Measurements from ENCODE around the gene ELK4.

The ELK4 gene

GRCh38 chr1:205630241-205630640, 1.6 kb downstream of the ELK4 start:
- no peak for FAIRE-seq
- TF ChIP-seq POLR2A (IDR thresholded peaks at IDR 0.05; ENCODE audit: low read depth, low read length) = no peak
- no peak for DNase-seq (ENCODE audit: insufficient read length, low spot score)

- no peak for TF ChIP-seq POLR2A (IDR thresholded peaks at IDR 0.05; ENCODE audit: low read depth, low read length)
- DNase-seq (ENCODE audit: insufficient read length, low spot score) (no peak), FAIRE-seq (no peak)
Measured at GRCh38 chr1:205629751-205630150, 2.1 kb downstream of the ELK4 start.

GRCh38 chr1:205627956-205628355, 3.9 kb downstream of the ELK4 start:
- no peak for DNase-seq (ENCODE audit: insufficient read length, low spot score)
- no peak for FAIRE-seq
- TF ChIP-seq POLR2A (IDR thresholded peaks at IDR 0.05; ENCODE audit: low read depth, low read length) = no peak

- no peak for TF ChIP-seq POLR2A (IDR thresholded peaks at IDR 0.05; ENCODE audit: low read depth, low read length)
- DNase-seq (ENCODE audit: insufficient read length, low spot score) (no peak), FAIRE-seq (no peak)
Measured at GRCh38 chr1:205626216-205626615, 5.6 kb downstream of the ELK4 start.

GRCh38 chr1:205623646-205624045, 8.2 kb downstream of the ELK4 start:
- FAIRE-seq (no peak), DNase-seq (ENCODE audit: insufficient read length, low spot score) (no peak)
- TF ChIP-seq POLR2A (IDR thresholded peaks at IDR 0.05; ENCODE audit: low read depth, low read length) = no peak

GRCh38 chr1:205620269-205620668, 11.5 kb downstream of the ELK4 start:
- no peak for TF ChIP-seq POLR2A (IDR thresholded peaks at IDR 0.05; ENCODE audit: low read depth, low read length)
- no peak for FAIRE-seq
- DNase-seq (ENCODE audit: insufficient read length, low spot score) = no peak

- FAIRE-seq (no peak), DNase-seq (ENCODE audit: insufficient read length, low spot score) (no peak)
- TF ChIP-seq POLR2A (IDR thresholded peaks at IDR 0.05; ENCODE audit: low read depth, low read length) = no peak
Measured at GRCh38 chr1:205619376-205619775, 12.4 kb downstream of the ELK4 start.

GRCh38 chr1:205616563-205617293, 15.1 kb downstream of the ELK4 start:
- no peak for FAIRE-seq
- TF ChIP-seq POLR2A (IDR thresholded peaks at IDR 0.05; ENCODE audit: low read depth, low read length) = no peak
- DNase-seq (ENCODE audit: insufficient read length, low spot score) = no peak

GRCh38 chr1:205615789-205616188, 16.0 kb downstream of the ELK4 start:
- DNase-seq (ENCODE audit: insufficient read length, low spot score) (no peak), FAIRE-seq (no peak)
- TF ChIP-seq POLR2A (IDR thresholded peaks at IDR 0.05; ENCODE audit: low read depth, low read length) = no peak

GRCh38 chr1:205613854-205614412, 17.9 kb downstream of the ELK4 start:
- FAIRE-seq = no peak
- TF ChIP-seq POLR2A (IDR thresholded peaks at IDR 0.05; ENCODE audit: low read depth, low read length) = no peak
- DNase-seq (ENCODE audit: insufficient read length, low spot score) = no peak

GRCh38 chr1:205612556-205612955, 19.3 kb downstream of the ELK4 start:
- FAIRE-seq (no peak), DNase-seq (ENCODE audit: insufficient read length, low spot score) (no peak)
- no peak for TF ChIP-seq POLR2A (IDR thresholded peaks at IDR 0.05; ENCODE audit: low read depth, low read length)

GRCh38 chr1:205612104-205612503, 19.7 kb downstream of the ELK4 start:
- DNase-seq (ENCODE audit: insufficient read length, low spot score) = no peak
- FAIRE-seq = no peak
- TF ChIP-seq POLR2A (IDR thresholded peaks at IDR 0.05; ENCODE audit: low read depth, low read length) = no peak

- TF ChIP-seq POLR2A (IDR thresholded peaks at IDR 0.05; ENCODE audit: low read depth, low read length) = no peak
- FAIRE-seq (peak; percentile 62), DNase-seq (ENCODE audit: insufficient read length, low spot score) (no peak)
Measured at GRCh38 chr1:205610901-205611466, 20.8 kb downstream of the ELK4 start.

- FAIRE-seq (peak; percentile 81), DNase-seq (ENCODE audit: insufficient read length, low spot score) (no peak)
- no peak for TF ChIP-seq POLR2A (IDR thresholded peaks at IDR 0.05; ENCODE audit: low read depth, low read length)
Measured at GRCh38 chr1:205610036-205610435, 21.8 kb downstream of the ELK4 start.

Measured in H54 (cell line).